ENCODE data around the gene MMP7.

DNA sequence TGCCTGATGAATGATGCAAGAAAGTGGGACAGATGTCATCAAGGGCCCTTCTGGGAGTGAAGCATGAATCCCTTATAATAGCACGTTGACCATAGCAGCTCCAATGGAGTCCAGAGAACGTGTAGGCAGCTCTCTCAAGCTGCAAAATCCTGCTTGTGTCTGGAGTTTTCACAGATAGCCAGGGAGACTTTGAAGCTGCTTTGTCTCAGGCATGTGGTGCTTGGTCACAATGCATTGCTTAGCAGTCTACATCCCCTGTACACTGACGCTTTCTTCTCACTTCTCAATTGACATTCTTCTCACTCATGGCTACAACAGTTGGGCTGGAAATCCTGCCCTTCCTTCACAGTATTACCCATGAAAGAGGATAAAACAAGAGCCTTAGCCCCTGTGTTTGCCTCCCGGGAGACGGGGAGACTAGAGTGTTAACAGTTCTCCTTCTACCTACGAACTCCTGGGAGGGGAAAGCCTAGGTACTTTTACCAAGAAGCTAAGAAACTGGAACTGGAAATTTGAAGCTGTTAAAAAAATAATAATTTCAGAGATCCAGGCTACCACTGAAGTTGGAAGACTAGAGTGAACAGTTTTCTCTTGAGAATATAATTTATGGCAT lies 20.7 kb upstream of the MMP7 start:
- TF ChIP-seq, protein P1, sequence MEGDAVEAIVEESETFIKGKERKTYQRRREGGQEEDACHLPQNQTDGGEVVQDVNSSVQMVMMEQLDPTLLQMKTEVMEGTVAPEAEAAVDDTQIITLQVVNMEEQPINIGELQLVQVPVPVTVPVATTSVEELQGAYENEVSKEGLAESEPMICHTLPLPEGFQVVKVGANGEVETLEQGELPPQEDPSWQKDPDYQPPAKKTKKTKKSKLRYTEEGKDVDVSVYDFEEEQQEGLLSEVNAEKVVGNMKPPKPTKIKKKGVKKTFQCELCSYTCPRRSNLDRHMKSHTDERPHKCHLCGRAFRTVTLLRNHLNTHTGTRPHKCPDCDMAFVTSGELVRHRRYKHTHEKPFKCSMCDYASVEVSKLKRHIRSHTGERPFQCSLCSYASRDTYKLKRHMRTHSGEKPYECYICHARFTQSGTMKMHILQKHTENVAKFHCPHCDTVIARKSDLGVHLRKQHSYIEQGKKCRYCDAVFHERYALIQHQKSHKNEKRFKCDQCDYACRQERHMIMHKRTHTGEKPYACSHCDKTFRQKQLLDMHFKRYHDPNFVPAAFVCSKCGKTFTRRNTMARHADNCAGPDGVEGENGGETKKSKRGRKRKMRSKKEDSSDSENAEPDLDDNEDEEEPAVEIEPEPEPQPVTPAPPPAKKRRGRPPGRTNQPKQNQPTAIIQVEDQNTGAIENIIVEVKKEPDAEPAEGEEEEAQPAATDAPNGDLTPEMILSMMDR (IDR thresholded peaks at IDR 0.05): no peak
- TF ChIP-seq EP300 (IDR thresholded peaks at IDR 0.05) (no peak), POLR2A (IDR thresholded peaks at IDR 0.05) (no peak)
